ENCODE measurements around the gene PXYLP1. TPM values are rescaled to one million over a fixed set of nuclear protein-coding genes. Genes with fewer than 3 reads are reported as not detected.

Gene PXYLP1
- total and polyA plus RNA-seq, 2 of the 8 experiments (the other 6 are each of a cell fraction or from before 2014, with no cell fraction given): 19.4 to 20.6 TPM

- TF ChIP-seq CHD2 (IDR thresholded peaks at IDR 0.05; ENCODE audit: low read length) (no peak), BCL11A (IDR thresholded peaks at IDR 0.05; ENCODE audit: low read depth in 2 of 2, low read length in 2 of 2) (no peak), KDM1A (IDR thresholded peaks at IDR 0.05; ENCODE audit: borderline replicate concordance, low read length) (no peak)
These were observed 60.9 kb downstream of the PXYLP1 start (continued) for GRCh38 chr3:141292356-141293058.
